Measurements from ENCODE around the gene FBXW10. TPM values are rescaled to one million over a fixed set of nuclear protein-coding genes. Genes with fewer than 3 reads are reported as not detected.
"Not testable (repeated sequence)": the region's sequence is repeated elsewhere in the genome, so short reads cannot be mapped to it uniquely, and the experiment has no call there.

The FBXW10 gene
- total RNA-seq, 1 experiment from 2014 or later = 0.23 TPM

- POLR2A ChIA-PET = interaction anchor here (0.7 kb wide), 1 partner anchor 200 kb away, joined by 3 read pairs; no protein-coding TSS in a partner anchor
- H3K4me3 Mint-ChIP-seq (ENCODE audit: unreplicated experiment); H3K9me3 Mint-ChIP-seq (ENCODE audit: unreplicated experiment); H3K27ac Mint-ChIP-seq (ENCODE audit: low read depth, unreplicated experiment); H3K4me1 Mint-ChIP-seq (ENCODE audit: insufficient read depth, unreplicated experiment); intact Hi-C loops (cut with micrococcal nuclease); H3K27me3 Mint-ChIP-seq (ENCODE audit: insufficient read depth, unreplicated experiment); BruUV-seq (replicated peaks); H3K36me3 Mint-ChIP-seq (ENCODE audit: insufficient read depth, unreplicated experiment): not testable (repeated sequence)
- DNase-seq (ENCODE audit: unreplicated experiment) = peak; percentile 67
- CTCF ChIA-PET = interaction anchor here (1.1 kb wide), 1 partner anchor 144 kb away, joined by 3 read pairs; no protein-coding TSS in a partner anchor
- peak; percentile 61 for TF ChIP-seq CTCF (IDR thresholded peaks at IDR 0.05; ENCODE audit: unreplicated experiment)
These were observed 72.9 kb downstream of the FBXW10 start for GRCh38 chr17:18816489-18817371.

- intact Hi-C loops (cut with micrococcal nuclease); H3K4me3 Mint-ChIP-seq (ENCODE audit: unreplicated experiment); H3K27ac Mint-ChIP-seq (ENCODE audit: low read depth, unreplicated experiment); H3K27me3 Mint-ChIP-seq (ENCODE audit: insufficient read depth, unreplicated experiment); DNase-seq (ENCODE audit: unreplicated experiment); H3K36me3 Mint-ChIP-seq (ENCODE audit: insufficient read depth, unreplicated experiment); H3K4me1 Mint-ChIP-seq (ENCODE audit: insufficient read depth, unreplicated experiment); H3K9me3 Mint-ChIP-seq (ENCODE audit: unreplicated experiment); BruUV-seq (replicated peaks): not testable (repeated sequence)
- CTCF ChIA-PET = interaction anchor here (0.5 kb wide), 2 partner anchors 52 to 160 kb away, joined by 5 read pairs; no protein-coding TSS in a partner anchor
- POLR2A ChIA-PET = interaction anchor here (0.6 kb wide), 1 partner anchor 125 kb away, joined by 3 read pairs; no protein-coding TSS in a partner anchor
These were observed 77.6 kb downstream of the FBXW10 start for GRCh38 chr17:18821430-18821829.

GRCh38 chr17:18827613-18828012 lies 83.8 kb downstream of the FBXW10 start:
- H3K4me1 Mint-ChIP-seq (ENCODE audit: insufficient read depth, unreplicated experiment); H3K36me3 Mint-ChIP-seq (ENCODE audit: insufficient read depth, unreplicated experiment); H3K27ac Mint-ChIP-seq (ENCODE audit: low read depth, unreplicated experiment); POLR2A ChIA-PET; H3K4me3 Mint-ChIP-seq (ENCODE audit: unreplicated experiment); H3K27me3 Mint-ChIP-seq (ENCODE audit: insufficient read depth, unreplicated experiment); intact Hi-C loops (cut with micrococcal nuclease); BruUV-seq (replicated peaks); DNase-seq (ENCODE audit: unreplicated experiment); CTCF ChIA-PET; H3K9me3 Mint-ChIP-seq (ENCODE audit: unreplicated experiment): not testable (repeated sequence)

Other genes starting within 250 kb of the FBXW10 start
- not detected in 2 replicates for gene TBC1D28, start 99.7 kb upstream of the FBXW10 start, total RNA-seq (2022)
- 3.3 and 3.7 TPM in 2 replicates for gene FOXO3B, start 61.7 kb upstream of the FBXW10 start, total RNA-seq (2022)
- gene TVP23B, start 37.1 kb downstream of the FBXW10 start, total RNA-seq (2022) = 66.6 and 73.9 TPM in 2 replicates
- gene PRPSAP2, start 114.1 kb downstream of the FBXW10 start, total RNA-seq (2022) = 33.6 and 35.8 TPM in 2 replicates
- 0.15 and 0.16 TPM in 2 replicates for gene SLC5A10, start 208.1 kb downstream of the FBXW10 start, total RNA-seq (2022)

All from MCF 10A (cell line).